ENCODE results near the gene CGB5. TPM values are rescaled to one million over a fixed set of nuclear protein-coding genes. Genes with fewer than 3 reads are reported as not detected.
"Not testable (repeated sequence)": the region's sequence is repeated elsewhere in the genome, so short reads cannot be mapped to it uniquely, and the experiment has no call there.

Gene CGB5
- total RNA-seq, result 1.6 TPM in 1 of 3 replicates, not detected in the others
- long read RNA-seq, result 0 reads

GRCh38 chr19:49043548-49043947 lies at the start of gene CGB5:
Gene CGB5 (plus strand): TSS chr19:49043848. CDS start chr19:49044210, 362 bp downstream.
- not testable (repeated sequence) for H3K27ac Mint-ChIP-seq (ENCODE audit: unreplicated experiment); H3K27me3 Mint-ChIP-seq (ENCODE audit: low read depth); H3K4me3 Mint-ChIP-seq (ENCODE audit: unreplicated experiment); H3K36me3 Mint-ChIP-seq (ENCODE audit: low read depth); H3K9me3 Mint-ChIP-seq (ENCODE audit: low read depth); DNase-seq (ENCODE audit: low spot score)
- H3K4me1 Mint-ChIP-seq (ENCODE audit: low read depth), result peaks cover 12% of the 10 kb centered on the region

- peaks cover 43% of the 10 kb centered on the region for H3K4me1 Mint-ChIP-seq (ENCODE audit: low read depth)
- no peak for TF ChIP-seq CTCF (IDR thresholded peaks at IDR 0.05)
- H3K27me3 Mint-ChIP-seq (ENCODE audit: low read depth), result no peaks in the 10 kb centered on the region
- H3K9me3 Mint-ChIP-seq (ENCODE audit: low read depth), result no peaks in the 10 kb centered on the region
- peak overlapping the region; percentile 93 for H3K27ac Mint-ChIP-seq (ENCODE audit: unreplicated experiment)
- peak overlapping the region; percentile 98 for H3K4me3 Mint-ChIP-seq (ENCODE audit: unreplicated experiment)
- H3K36me3 Mint-ChIP-seq (ENCODE audit: low read depth), result peaks cover 5% of the 10 kb centered on the region
- no peak for DNase-seq (ENCODE audit: low spot score)
Observed at GRCh38 chr19:48994035-48994386, 49.6 kb upstream of the CGB5 start.

- no peak for DNase-seq (ENCODE audit: low spot score)
- Mint-ChIP-seq H3K27ac (ENCODE audit: unreplicated experiment) (no peak overlapping the region), H3K4me3 (ENCODE audit: unreplicated experiment) (no peak overlapping the region)
Observed at GRCh38 chr19:48997972-48998371, 45.7 kb upstream of the CGB5 start.

GRCh38 chr19:48999481-49000325 lies 43.9 kb upstream of the CGB5 start:
- peaks cover 15% of the 10 kb centered on the region for H3K4me1 Mint-ChIP-seq (ENCODE audit: low read depth)
- peak; percentile 83 for TF ChIP-seq CTCF (IDR thresholded peaks at IDR 0.05)
- no peaks in the 10 kb centered on the region for H3K27me3 Mint-ChIP-seq (ENCODE audit: low read depth)
- H3K36me3 Mint-ChIP-seq (ENCODE audit: low read depth), result peaks cover 8% of the 10 kb centered on the region
- no peak overlapping the region for H3K27ac Mint-ChIP-seq (ENCODE audit: unreplicated experiment)
- H3K9me3 Mint-ChIP-seq (ENCODE audit: low read depth), result no peaks in the 10 kb centered on the region
- no peak overlapping the region for H3K4me3 Mint-ChIP-seq (ENCODE audit: unreplicated experiment)
- no peak for DNase-seq (ENCODE audit: low spot score)

More at GRCh38 chr19:48997972-48998371, 45.7 kb upstream of the CGB5 start:
- peak; percentile 73 for TF ChIP-seq CTCF (IDR thresholded peaks at IDR 0.05)
- H3K36me3 Mint-ChIP-seq (ENCODE audit: low read depth), result peaks cover 4% of the 10 kb centered on the region
- H3K9me3 Mint-ChIP-seq (ENCODE audit: low read depth), result no peaks in the 10 kb centered on the region
- H3K4me1 Mint-ChIP-seq (ENCODE audit: low read depth), result peaks cover 26% of the 10 kb centered on the region
- H3K27me3 Mint-ChIP-seq (ENCODE audit: low read depth), result no peaks in the 10 kb centered on the region

- DNase-seq (ENCODE audit: low spot score), result no peak
- Mint-ChIP-seq H3K4me3 (ENCODE audit: unreplicated experiment) (no peak overlapping the region), H3K27ac (ENCODE audit: unreplicated experiment) (no peak overlapping the region), H3K36me3 (ENCODE audit: low read depth) (peaks cover 15% of the 10 kb centered on the region), H3K9me3 (ENCODE audit: low read depth) (no peaks in the 10 kb centered on the region), H3K27me3 (ENCODE audit: low read depth) (no peaks in the 10 kb centered on the region), H3K4me1 (ENCODE audit: low read depth) (peaks cover 6% of the 10 kb centered on the region)
- no peak for TF ChIP-seq CTCF (IDR thresholded peaks at IDR 0.05)
Observed at GRCh38 chr19:49004133-49004532, 39.5 kb upstream of the CGB5 start.

Measured in chondrocyte (in vitro differentiated cells).